D721Med (cell line): ENCODE measurements around the gene STAC2.

ENCODE experiments used
- DNase-seq: peaks from one replicate; pipeline ENCODE4 v3.0.0; 2011; ENCODE audit warnings: low spot score; ENCODE audit not compliant: insufficient read length
- FAIRE-seq: peaks from 2 replicates; lab custom pipeline; 2011; peaks lifted over from hg19 to GRCh38; lab: Jason Lieb, UNC
- CTCF ChIP-seq: IDR thresholded peaks from 2 replicates; pipeline ENCODE4 v1.5.1; 2012; ENCODE audit warnings: mild to moderate bottlenecking, control low read depth; ENCODE audit not compliant: insufficient read depth; ENCODE audit errors: missing control alignments

The STAC2 gene

GRCh38 chr17:39223907-39224777, 1.6 kb downstream of the STAC2 start:
- no peak for TF ChIP-seq CTCF
- FAIRE-seq (no peak), DNase-seq (no peak)

- FAIRE-seq, result no peak
- DNase-seq, result no peak
- no peak for TF ChIP-seq CTCF
Observed at GRCh38 chr17:39222866-39223834, 2.6 kb downstream of the STAC2 start.

- FAIRE-seq, result no peak
- no peak for TF ChIP-seq CTCF
- DNase-seq, result no peak
Observed at GRCh38 chr17:39222151-39222550, 3.6 kb downstream of the STAC2 start.

GRCh38 chr17:39221572-39221971, 4.2 kb downstream of the STAC2 start:
- no peak for FAIRE-seq
- TF ChIP-seq CTCF, result no peak
- DNase-seq, result no peak

GRCh38 chr17:39219647-39220154, 6.0 kb downstream of the STAC2 start:
- TF ChIP-seq CTCF, result no peak
- no peak for FAIRE-seq

GRCh38 chr17:39218906-39219305, 6.8 kb downstream of the STAC2 start:
- FAIRE-seq (no peak), DNase-seq (no peak)
- TF ChIP-seq CTCF, result no peak

More at GRCh38 chr17:39219647-39220154, 6.0 kb downstream of the STAC2 start:
- no peak for DNase-seq
